SK-N-SH treated with all-trans-retinoic acid at 6 μM for 48 hours (cell line): ENCODE data around the gene ASB2.

ENCODE experiments used
- ATAC-seq: fragments of 200-7000 bp; cut with Tn5 transposase; 3 replicates; pipeline ENCODE4 v1.9.1; 2020; ENCODE audit warnings: mild to moderate bottlenecking, moderate library complexity
- ARNTL ChIP-seq: fragments of 450-650 bp; formaldehyde crosslinking; IDR thresholded peaks from 2 replicates; pipeline ENCODE4 v1.5.0; 2020; ENCODE audit warnings: low read depth, mild to moderate bottlenecking, moderate library complexity, borderline replicate concordance
- BACH2 ChIP-seq: fragments of 250-450 bp; sonication (Bioruptor Pico); IDR thresholded peaks from 2 replicates; pipeline ENCODE4 v1.9.0; 2021; ENCODE audit warnings: mild to moderate bottlenecking, borderline replicate concordance
- CREB5 ChIP-seq: fragments of 250-450 bp; sonication (Bioruptor Pico); IDR thresholded peaks from 2 replicates; pipeline ENCODE4 v1.5.1; 2020; ENCODE audit warnings: low read depth, mild to moderate bottlenecking, moderate library complexity
- CSDC2 ChIP-seq: fragments of 250-450 bp; sonication (Bioruptor Pico); IDR thresholded peaks from 2 replicates; pipeline ENCODE4 v1.5.0; 2020; ENCODE audit warnings: mild to moderate bottlenecking, moderate library complexity
- CSRNP3 ChIP-seq: fragments of 250-450 bp; sonication (Bioruptor Pico); IDR thresholded peaks from 2 replicates; pipeline ENCODE4 v1.5.1; 2021; ENCODE audit warnings: mild to moderate bottlenecking, moderate library complexity
- ESRRG ChIP-seq: fragments of 250-450 bp; sonication (Bioruptor Pico); IDR thresholded peaks from 2 replicates; pipeline ENCODE4 v1.6.1; 2021; ENCODE audit warnings: mild to moderate bottlenecking
- GLIS3 ChIP-seq: fragments of 250-450 bp; sonication (Bioruptor Pico); IDR thresholded peaks from 2 replicates; pipeline ENCODE4 v1.5.0; 2020; ENCODE audit warnings: mild to moderate bottlenecking, moderate library complexity
- OSR1 ChIP-seq: fragments of 250-450 bp; sonication (Bioruptor Pico); IDR thresholded peaks from 2 replicates; pipeline ENCODE4 v1.8.0; 2022; ENCODE audit warnings: moderate library complexity, mild to moderate bottlenecking, inconsistent platforms
- PATZ1 ChIP-seq: fragments of 250-450 bp; sonication (Bioruptor Pico); IDR thresholded peaks from 2 replicates; pipeline ENCODE4 v1.8.0; 2020; ENCODE audit warnings: mild to moderate bottlenecking, moderate library complexity, borderline replicate concordance
- POU6F1 ChIP-seq: fragments of 250-450 bp; sonication (Bioruptor Pico); IDR thresholded peaks from 2 replicates; pipeline ENCODE4 v1.8.0; 2021; ENCODE audit warnings: low read depth, mild to moderate bottlenecking, moderate library complexity, borderline replicate concordance
- PPARA ChIP-seq: fragments of 250-450 bp; sonication (Bioruptor Pico); IDR thresholded peaks from 2 replicates; pipeline ENCODE4 v1.5.0; 2020; ENCODE audit warnings: mild to moderate bottlenecking, borderline replicate concordance
- RARB ChIP-seq: fragments of 250-450 bp; sonication (Bioruptor Pico); IDR thresholded peaks from 2 replicates; pipeline ENCODE4 v1.8.0; 2021; ENCODE audit warnings: mild to moderate bottlenecking, moderate library complexity
- SNAI2 ChIP-seq: fragments of 250-450 bp; sonication (Bioruptor Pico); IDR thresholded peaks from 2 replicates; pipeline ENCODE4 v1.5.0; 2020; ENCODE audit warnings: mild to moderate bottlenecking, moderate library complexity
- TCF4 ChIP-seq: fragments of 250-450 bp; sonication (Bioruptor Pico); IDR thresholded peaks from 2 replicates; pipeline ENCODE4 v1.8.0; 2021; ENCODE audit warnings: mild to moderate bottlenecking, moderate library complexity, borderline replicate concordance
- TOX ChIP-seq: fragments of 250-450 bp; sonication (Bioruptor Pico); IDR thresholded peaks from 2 replicates; pipeline ENCODE4 v1.8.0; 2021; ENCODE audit warnings: mild to moderate bottlenecking, moderate library complexity, borderline replicate concordance
- TSHZ2 ChIP-seq: fragments of 250-450 bp; sonication (Bioruptor Pico); IDR thresholded peaks from 2 replicates; pipeline ENCODE4 v1.5.0; 2020; ENCODE audit warnings: mild to moderate bottlenecking, moderate library complexity
- ZC3H10 ChIP-seq: fragments of 250-450 bp; sonication (Bioruptor Pico); IDR thresholded peaks from 2 replicates; pipeline ENCODE4 v1.5.1; 2021; ENCODE audit warnings: mild to moderate bottlenecking, moderate library complexity
- ZFP3 ChIP-seq: fragments of 250-450 bp; sonication (Bioruptor Pico); IDR thresholded peaks from 2 replicates; pipeline ENCODE4 v1.5.0; 2020; ENCODE audit warnings: mild to moderate bottlenecking, moderate library complexity
- ZFP30 ChIP-seq: fragments of 450-650 bp; formaldehyde crosslinking; IDR thresholded peaks from 2 replicates; pipeline ENCODE4 v1.5.0; 2022; ENCODE audit warnings: mild to moderate bottlenecking, moderate library complexity
- ZNF565 ChIP-seq: fragments of 450-650 bp; formaldehyde crosslinking; conservative IDR thresholded peaks from 2 replicates; pipeline ENCODE4 v1.5.0; 2020; ENCODE audit warnings: low read depth, mild to moderate bottlenecking, moderate library complexity
- ZNF8 ChIP-seq: fragments of 450-650 bp; formaldehyde crosslinking; IDR thresholded peaks from 2 replicates; pipeline ENCODE4 v1.5.0; 2020; ENCODE audit warnings: mild to moderate bottlenecking, moderate library complexity

ASB2 gene

GRCh38 chr14:94021416-94022157 lies 45.2 kb upstream of the ASB2 start:
- TF ChIP-seq ESRRG (CRISPR knock-in tag) (no peak), TSHZ2 (CRISPR knock-in tag) (no peak), CSDC2 (no peak), BACH2 (CRISPR knock-in tag) (no peak), ZNF565 (no peak), RARB (CRISPR knock-in tag) (no peak), CSRNP3 (CRISPR knock-in tag) (no peak), PPARA (no peak), PATZ1 (CRISPR knock-in tag) (no peak), ARNTL (no peak), ZC3H10 (no peak), POU6F1 (no peak), GLIS3 (CRISPR knock-in tag) (no peak), SNAI2 (CRISPR knock-in tag) (no peak), ZNF8 (no peak), TCF4 (no peak), CREB5 (CRISPR knock-in tag) (no peak), OSR1 (CRISPR knock-in tag) (no peak), TOX (CRISPR knock-in tag) (no peak)

GRCh38 chr14:94021001-94021400 lies 44.6 kb upstream of the ASB2 start:
- ATAC-seq = no peak
- TF ChIP-seq POU6F1 = no peak
- TF ChIP-seq TSHZ2 (CRISPR knock-in tag) = no peak
- TF ChIP-seq ZNF8 = no peak
- no peak for TF ChIP-seq TCF4
- no peak for TF ChIP-seq CSRNP3 (CRISPR knock-in tag)
- TF ChIP-seq OSR1 (CRISPR knock-in tag) = no peak
- no peak for TF ChIP-seq BACH2 (CRISPR knock-in tag)
- TF ChIP-seq CREB5 (CRISPR knock-in tag) = no peak
- no peak for TF ChIP-seq ZFP30 (CRISPR knock-in tag)
- no peak for TF ChIP-seq ZNF565
- TF ChIP-seq GLIS3 (CRISPR knock-in tag) = no peak
- no peak for TF ChIP-seq RARB (CRISPR knock-in tag)
- TF ChIP-seq ARNTL = no peak
- TF ChIP-seq CSDC2 = no peak
- no peak for TF ChIP-seq ZC3H10
- TF ChIP-seq ZFP3 = no peak
- no peak for TF ChIP-seq TOX (CRISPR knock-in tag)

More at GRCh38 chr14:94021416-94022157, 45.2 kb upstream of the ASB2 start:
- ATAC-seq = no peak
